ENCODE results near the gene CRYBB1. TPM values are rescaled to one million over a fixed set of nuclear protein-coding genes. Genes with fewer than 3 reads are reported as not detected.

Gene CRYBB1
- total RNA-seq, 1 experiment from 2014 or later, result not detected

DNA sequence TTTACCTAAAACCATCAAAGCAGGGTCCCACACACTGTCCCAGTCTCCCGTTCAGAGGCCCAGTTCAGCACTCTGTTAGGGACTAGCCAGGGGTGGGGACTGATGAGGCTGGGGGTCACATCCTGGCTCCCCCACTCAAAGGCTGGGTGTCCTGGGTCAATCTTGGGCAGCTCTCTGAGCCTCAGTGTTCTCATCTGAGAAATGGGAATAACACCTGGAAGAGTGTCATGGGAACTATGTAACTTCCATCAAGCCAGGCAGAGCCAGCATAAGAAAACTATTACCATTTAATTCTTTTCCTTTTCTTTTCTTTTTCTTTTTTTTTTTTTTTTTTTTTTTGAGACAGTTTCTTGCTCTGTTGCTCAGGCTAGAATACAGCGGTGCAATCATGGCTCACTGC, 66.3 kb downstream of the CRYBB1 start:
- no peaks in the 10 kb centered on the region for H3K27me3 Mint-ChIP-seq (ENCODE audit: unreplicated experiment)
- intact Hi-C loops (cut with micrococcal nuclease; ENCODE audit: unreplicated experiment), result no loop called here
- CTCF ChIA-PET, result interaction anchor here (0.6 kb wide), 1 partner anchor 12 kb away, joined by 3 read pairs; no protein-coding TSS in a partner anchor
- H3K4me3 Mint-ChIP-seq (ENCODE audit: low read depth, unreplicated experiment), result no peak overlapping the region
- no peaks in the 10 kb centered on the region for H3K4me1 Mint-ChIP-seq (ENCODE audit: low read depth, unreplicated experiment)
- DNase-seq, result no peak
- no peaks in the 10 kb centered on the region for H3K36me3 Mint-ChIP-seq (ENCODE audit: insufficient read depth, unreplicated experiment)
- BruUV-seq (replicated peaks), result no TSS peak
- no peaks in the 10 kb centered on the region for H3K9me3 Mint-ChIP-seq (ENCODE audit: low read depth, unreplicated experiment)
- H3K27ac Mint-ChIP-seq (ENCODE audit: unreplicated experiment), result no peak overlapping the region
- TF ChIP-seq, protein P1, sequence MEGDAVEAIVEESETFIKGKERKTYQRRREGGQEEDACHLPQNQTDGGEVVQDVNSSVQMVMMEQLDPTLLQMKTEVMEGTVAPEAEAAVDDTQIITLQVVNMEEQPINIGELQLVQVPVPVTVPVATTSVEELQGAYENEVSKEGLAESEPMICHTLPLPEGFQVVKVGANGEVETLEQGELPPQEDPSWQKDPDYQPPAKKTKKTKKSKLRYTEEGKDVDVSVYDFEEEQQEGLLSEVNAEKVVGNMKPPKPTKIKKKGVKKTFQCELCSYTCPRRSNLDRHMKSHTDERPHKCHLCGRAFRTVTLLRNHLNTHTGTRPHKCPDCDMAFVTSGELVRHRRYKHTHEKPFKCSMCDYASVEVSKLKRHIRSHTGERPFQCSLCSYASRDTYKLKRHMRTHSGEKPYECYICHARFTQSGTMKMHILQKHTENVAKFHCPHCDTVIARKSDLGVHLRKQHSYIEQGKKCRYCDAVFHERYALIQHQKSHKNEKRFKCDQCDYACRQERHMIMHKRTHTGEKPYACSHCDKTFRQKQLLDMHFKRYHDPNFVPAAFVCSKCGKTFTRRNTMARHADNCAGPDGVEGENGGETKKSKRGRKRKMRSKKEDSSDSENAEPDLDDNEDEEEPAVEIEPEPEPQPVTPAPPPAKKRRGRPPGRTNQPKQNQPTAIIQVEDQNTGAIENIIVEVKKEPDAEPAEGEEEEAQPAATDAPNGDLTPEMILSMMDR (IDR thresholded peaks at IDR 0.05; ENCODE audit: unreplicated experiment), result no peak

DNA sequence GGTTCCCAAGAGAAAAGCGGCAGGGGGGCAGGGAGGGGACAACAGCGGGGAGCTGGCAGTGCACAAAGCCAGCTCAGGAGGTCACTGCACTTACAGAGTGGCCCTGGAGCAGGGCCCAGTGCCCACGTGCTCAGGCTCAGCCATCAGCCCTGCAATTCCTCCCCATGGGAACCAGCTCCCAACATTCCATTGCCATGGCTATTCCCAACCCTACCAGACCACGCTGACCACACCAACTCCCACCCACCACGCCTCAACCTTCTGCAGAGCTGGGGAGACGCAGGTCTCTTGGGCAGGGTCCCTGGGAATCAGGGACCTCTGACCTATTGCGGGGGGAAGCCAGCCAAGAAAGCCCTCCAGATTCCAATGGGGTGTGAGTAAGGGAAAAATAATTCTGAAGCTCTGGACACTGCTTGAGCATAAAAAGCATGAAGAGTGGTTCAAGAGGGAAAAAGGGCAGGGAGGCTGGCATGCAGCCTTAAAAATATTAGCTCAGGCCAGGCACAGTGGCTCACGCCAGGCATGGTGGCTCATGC, 67.3 kb downstream of the CRYBB1 start:
- CTCF ChIA-PET, result interaction anchor here (0.6 kb wide), 1 partner anchor 13 kb away, joined by 3 read pairs; no protein-coding TSS in a partner anchor
- TF ChIP-seq, protein P1 (IDR thresholded peaks at IDR 0.05; ENCODE audit: unreplicated experiment), result no peak
- no peak for DNase-seq
- H3K9me3 Mint-ChIP-seq (ENCODE audit: low read depth, unreplicated experiment), result no peaks in the 10 kb centered on the region
- no peak overlapping the region for H3K27ac Mint-ChIP-seq (ENCODE audit: unreplicated experiment)
- BruUV-seq (replicated peaks), result no TSS peak
- no peaks in the 10 kb centered on the region for H3K4me1 Mint-ChIP-seq (ENCODE audit: low read depth, unreplicated experiment)
- intact Hi-C loops (cut with micrococcal nuclease; ENCODE audit: unreplicated experiment), result no loop called here
- H3K4me3 Mint-ChIP-seq (ENCODE audit: low read depth, unreplicated experiment), result no peak overlapping the region
- no peaks in the 10 kb centered on the region for H3K27me3 Mint-ChIP-seq (ENCODE audit: unreplicated experiment)
- no peaks in the 10 kb centered on the region for H3K36me3 Mint-ChIP-seq (ENCODE audit: insufficient read depth, unreplicated experiment)

DNA sequence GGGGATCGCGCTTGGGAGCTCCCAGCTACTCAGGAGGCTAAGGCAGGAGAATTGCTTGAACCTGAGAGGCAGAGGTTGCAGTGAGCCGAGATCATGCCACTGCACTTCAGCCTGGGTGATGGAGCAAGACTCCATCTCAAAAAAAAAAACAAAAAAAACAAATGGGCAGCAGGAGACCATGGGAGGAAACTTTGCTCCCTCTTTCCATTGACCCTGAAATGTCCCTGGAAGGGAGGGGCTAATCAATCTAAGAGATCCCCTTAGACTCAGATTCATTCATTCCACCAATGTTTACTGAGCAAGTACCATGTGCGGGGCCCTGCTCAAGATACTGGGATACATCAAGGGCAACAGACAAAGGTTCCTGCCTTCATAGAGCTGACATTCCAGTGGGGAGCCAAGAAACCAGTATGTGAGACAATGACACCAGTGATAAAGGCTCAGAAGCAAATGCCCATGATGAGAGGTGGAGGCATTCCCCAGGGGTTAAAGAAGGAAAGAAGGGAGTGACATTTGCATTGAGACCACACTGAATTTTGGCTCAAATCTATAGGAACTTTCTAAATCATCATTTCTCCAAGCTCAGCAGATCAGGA, 67.8 kb downstream of the CRYBB1 start:
- Mint-ChIP-seq H3K36me3 (ENCODE audit: insufficient read depth, unreplicated experiment) (no peaks in the 10 kb centered on the region), H3K27me3 (ENCODE audit: unreplicated experiment) (no peaks in the 10 kb centered on the region), H3K27ac (ENCODE audit: unreplicated experiment) (no peak overlapping the region), H3K4me1 (ENCODE audit: low read depth, unreplicated experiment) (no peaks in the 10 kb centered on the region), H3K4me3 (ENCODE audit: low read depth, unreplicated experiment) (no peak overlapping the region), H3K9me3 (ENCODE audit: low read depth, unreplicated experiment) (no peaks in the 10 kb centered on the region)
- DNase-seq, result no peak
- CTCF ChIA-PET, result interaction anchor here (0.7 kb wide), 1 partner anchor 19 kb away, joined by 5 read pairs; no protein-coding TSS in a partner anchor
- TF ChIP-seq, protein P1 (IDR thresholded peaks at IDR 0.05; ENCODE audit: unreplicated experiment), result no peak
- intact Hi-C loops (cut with micrococcal nuclease; ENCODE audit: unreplicated experiment), result no loop called here
- no TSS peak for BruUV-seq (replicated peaks)

Small RNA genes lying within 50 kb of the gene (microRNA-seq; reads per million reads assigned to microRNA genes)
- 9.5 reads per million, percentile 31 among the genes with 10 or more reads in this experiment for gene MIR548J

Other genes starting within 250 kb of the CRYBB1 start
- 0.40 and 0.71 TPM in 2 replicates for gene ASPHD2, start 188.8 kb downstream of the CRYBB1 start, total RNA-seq (2022)
- 40.7 and 41.9 TPM in 2 replicates for gene HPS4, start 134.2 kb downstream of the CRYBB1 start, total RNA-seq (2022)
- gene SRRD, start 134.2 kb downstream of the CRYBB1 start, total RNA-seq (2022), result 22.8 and 25.6 TPM in 2 replicates
- gene TFIP11, start 105.6 kb downstream of the CRYBB1 start, total RNA-seq (2022), result 39.8 and 40.8 TPM in 2 replicates
- gene TPST2, start 27.9 kb downstream of the CRYBB1 start, total RNA-seq (2022), result 11.4 and 11.8 TPM in 2 replicates
- gene CRYBA4, start 3.9 kb upstream of the CRYBB1 start, total RNA-seq (2022), result not detected in 2 replicates
- 0.52 and 0.64 TPM in 2 replicates for gene MIAT, start 39.6 kb upstream of the CRYBB1 start, total RNA-seq (2022)